ENCODE data around the gene RMND1. TPM values are rescaled to one million over a fixed set of nuclear protein-coding genes. Genes with fewer than 3 reads are reported as not detected.
"Not testable (repeated sequence)": the region's sequence is repeated elsewhere in the genome, so short reads cannot be mapped to it uniquely, and the experiment has no call there.

RMND1 gene
- polyA plus RNA-seq, 4 donors = 38.5 to 58.4 (median 46.1) TPM

DNA sequence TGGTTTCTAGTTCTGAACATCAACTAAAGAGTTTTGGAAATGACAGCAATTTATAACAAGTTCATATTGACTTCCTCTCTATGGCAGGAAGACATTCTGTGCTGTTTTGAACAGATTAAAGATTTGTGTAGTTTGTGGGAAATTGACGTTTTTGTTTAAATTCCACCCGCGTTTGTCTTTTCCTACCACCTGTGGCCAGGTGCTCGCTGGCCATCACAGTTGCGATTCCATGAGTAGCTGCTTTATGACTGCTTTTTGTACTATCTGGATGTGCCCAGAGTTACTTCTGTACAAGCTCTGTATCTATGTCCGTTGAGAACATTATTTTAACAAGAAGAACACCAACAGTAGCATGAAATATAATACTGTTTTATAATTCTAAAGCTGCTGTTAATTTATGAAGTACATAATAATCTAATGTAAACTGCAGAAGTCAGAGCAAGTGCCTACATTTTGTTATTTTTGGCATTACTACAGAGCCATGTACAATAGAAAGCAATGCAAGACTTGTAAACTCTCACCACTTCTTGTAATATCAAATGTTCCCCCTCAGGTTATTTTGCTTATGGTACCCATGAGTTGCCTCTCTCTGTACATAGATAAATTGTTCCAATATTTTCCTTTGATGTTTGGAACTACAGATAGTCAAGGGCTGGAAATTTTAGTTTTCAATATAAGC is 94.0 kb downstream of the RMND1 start:
- no peak for DNase-seq (ENCODE audit: low read depth in 4 of 4, low spot score in 2 of 4)

DNA sequence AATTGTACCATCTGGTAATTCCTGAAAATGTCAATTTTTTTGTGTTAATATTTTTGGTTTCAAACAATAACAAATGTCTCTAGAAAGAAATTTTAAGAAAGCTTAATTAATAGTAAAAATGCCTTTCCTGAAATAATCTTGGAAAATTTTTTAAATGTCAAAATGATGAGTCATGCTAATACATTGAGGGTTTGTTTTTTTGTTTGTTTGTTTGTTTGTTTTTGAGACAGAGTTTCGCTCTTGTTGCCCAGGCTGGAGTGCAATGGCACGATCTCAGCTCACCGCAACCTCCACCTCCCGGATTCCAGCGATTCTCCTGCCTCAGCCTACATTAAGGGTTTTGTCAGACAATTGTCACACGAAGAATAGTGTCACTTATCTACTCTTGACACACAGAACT is 94.9 kb downstream of the RMND1 start:
- DNase-seq (ENCODE audit: low read depth in 4 of 4, low spot score in 2 of 4) = not testable (repeated sequence)

Other genes starting within 250 kb of the RMND1 start
- gene AKAP12, start 212.2 kb downstream of the RMND1 start, polyA plus RNA-seq (ENCODE audit: insufficient read length in 4 of 4) = 100 to 1,000 TPM; 127 to 183 (median 163) TPM
- 10 to 100 TPM; 15.0 to 17.4 (median 15.7) TPM for gene ZBTB2, start 60.6 kb downstream of the RMND1 start, polyA plus RNA-seq (ENCODE audit: insufficient read length in 4 of 4)
- gene CCDC170, start 41.9 kb upstream of the RMND1 start, polyA plus RNA-seq (ENCODE audit: insufficient read length in 4 of 4) = 1 to 10 TPM; 2.7 to 3.9 (median 2.9) TPM

All from left renal cortex interstitium (tissue), 4 donors.